AG04450 (cell line): ENCODE results near the gene BCL2L15. TPM values are rescaled to one million over a fixed set of nuclear protein-coding genes. Genes with fewer than 3 reads are reported as not detected.

ENCODE experiments used
- CTCF ChIA-PET: fragments of 300-600, 350-600 bp; formaldehyde crosslinking; extraction: SDS; loops from one replicate; lab custom pipeline; 2022; ENCODE audit warnings: antibody characterized with exemption, inconsistent platforms; lab: Charles Lee
- POLR2A ChIA-PET: fragments of 350-600 bp; formaldehyde crosslinking; extraction: SDS; loops from one replicate; lab custom pipeline; 2021; ENCODE audit warnings: antibody characterized with exemption, inconsistent platforms; lab: Yijun Ruan, JAX
- DNase-seq: peaks from one replicate; pipeline ENCODE4 v3.0.0-alpha.2; 2011; ENCODE audit warnings: low read depth, low spot score
- H3K27ac ChIP-seq: one replicate; pipeline ENCODE4 v1.5.1; 2012; ENCODE audit warnings: low read depth, low read length, control low read depth
- H3K27me3 ChIP-seq: one replicate; pipeline ENCODE4 v1.6.0; 2012; ENCODE audit warnings: low read length; ENCODE audit not compliant: control insufficient read depth, insufficient read depth
- H3K4me3 ChIP-seq: 2 replicates; pipeline ENCODE4 v1.5.1; 2011; ENCODE audit warnings: mild to moderate bottlenecking, low read depth, low read length, control low read depth
- H3K9me3 ChIP-seq: 2 replicates; pipeline ENCODE4 v1.5.1; 2012; ENCODE audit warnings: low read length; ENCODE audit not compliant: control insufficient read depth, insufficient read depth
- polyA plus RNA-seq: library from polyadenylated mRNA; depleted of rRNA; stranded (reverse); fragments of >200 nt; gene quantifications from 2 replicates; pipeline ENCODE4 v1.2.3, GENCODE V29; 2011
- TF ChIP-seq, protein P1 (sequence below): IDR thresholded peaks from 2 replicates; pipeline ENCODE4 v1.5.1; 2011; ENCODE audit warnings: low read depth, low read length, control low read depth, inconsistent platforms

Gene BCL2L15
- polyA plus RNA-seq, 1 experiment: 0.12 TPM

DNA sequence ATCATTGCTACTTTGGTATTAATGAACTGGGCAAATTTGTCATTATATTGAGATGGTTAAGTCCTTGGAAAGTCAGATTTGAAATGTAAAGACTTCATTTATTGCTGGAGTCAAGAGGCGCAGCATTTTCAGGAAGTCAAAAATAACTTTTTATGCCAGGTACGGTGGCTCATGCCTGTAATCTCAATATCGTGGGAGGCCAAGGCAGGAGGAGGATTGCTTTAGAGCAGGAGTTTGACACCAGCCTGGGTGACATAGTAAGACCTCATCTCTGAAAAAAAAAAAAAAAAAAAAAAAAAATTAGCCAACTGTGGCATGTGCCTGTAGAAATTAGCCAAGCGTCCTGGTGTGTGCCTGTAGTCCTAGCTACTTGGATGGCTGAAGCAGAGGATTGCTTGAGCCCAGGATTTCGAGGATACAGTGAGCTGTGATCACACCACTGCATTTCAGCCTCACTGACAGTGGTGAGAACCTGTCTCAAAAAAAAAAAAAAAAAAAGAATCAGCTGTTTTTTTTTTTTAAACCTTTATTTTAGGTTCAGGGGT, 47.2 kb upstream of the BCL2L15 start:
- DNase-seq: no peak
- Histone ChIP-seq H3K9me3 (no peaks in the 10 kb centered on the region; the same call in 1 of the 2 replicates), H3K27me3 (no peaks in the 10 kb centered on the region), H3K27ac (no peak overlapping the region), H3K4me3 (no peak overlapping the region)
- ChIA-PET CTCF (interaction anchor here (0.6 to 1.4 kb wide), 5 partner anchors 19 to 862 kb away, joined by 3 to 4 read pairs (median 3); partner anchors contain the start of genes DCLRE1B and LRIG2), POLR2A (no interaction called here)
- TF ChIP-seq, protein P1, sequence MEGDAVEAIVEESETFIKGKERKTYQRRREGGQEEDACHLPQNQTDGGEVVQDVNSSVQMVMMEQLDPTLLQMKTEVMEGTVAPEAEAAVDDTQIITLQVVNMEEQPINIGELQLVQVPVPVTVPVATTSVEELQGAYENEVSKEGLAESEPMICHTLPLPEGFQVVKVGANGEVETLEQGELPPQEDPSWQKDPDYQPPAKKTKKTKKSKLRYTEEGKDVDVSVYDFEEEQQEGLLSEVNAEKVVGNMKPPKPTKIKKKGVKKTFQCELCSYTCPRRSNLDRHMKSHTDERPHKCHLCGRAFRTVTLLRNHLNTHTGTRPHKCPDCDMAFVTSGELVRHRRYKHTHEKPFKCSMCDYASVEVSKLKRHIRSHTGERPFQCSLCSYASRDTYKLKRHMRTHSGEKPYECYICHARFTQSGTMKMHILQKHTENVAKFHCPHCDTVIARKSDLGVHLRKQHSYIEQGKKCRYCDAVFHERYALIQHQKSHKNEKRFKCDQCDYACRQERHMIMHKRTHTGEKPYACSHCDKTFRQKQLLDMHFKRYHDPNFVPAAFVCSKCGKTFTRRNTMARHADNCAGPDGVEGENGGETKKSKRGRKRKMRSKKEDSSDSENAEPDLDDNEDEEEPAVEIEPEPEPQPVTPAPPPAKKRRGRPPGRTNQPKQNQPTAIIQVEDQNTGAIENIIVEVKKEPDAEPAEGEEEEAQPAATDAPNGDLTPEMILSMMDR: no peak

DNA sequence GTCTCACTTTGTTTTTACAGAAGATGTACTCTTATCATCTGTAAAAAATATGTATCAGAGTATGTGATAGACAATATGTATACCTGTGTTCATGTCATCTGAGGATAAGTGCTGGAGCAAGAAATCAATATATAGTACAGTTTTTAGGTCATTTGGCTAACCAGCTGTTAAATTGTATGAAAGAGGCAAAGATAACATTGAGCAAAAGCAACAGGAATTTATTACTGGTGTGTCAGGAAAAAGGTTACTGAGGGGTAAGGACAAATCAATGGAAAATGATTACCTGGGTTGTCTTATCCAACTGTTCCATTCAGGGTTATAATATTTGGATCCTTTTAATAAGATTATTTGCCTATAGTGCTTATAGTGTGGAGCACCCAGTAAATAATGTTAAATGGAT, 46.6 kb upstream of the BCL2L15 start:
- ChIA-PET CTCF (interaction anchor here (0.7 to 1.4 kb wide), 5 partner anchors 14 to 861 kb away, joined by 3 to 4 read pairs (median 3); partner anchors contain the start of genes DCLRE1B and LRIG2), POLR2A (no interaction called here)
- H3K27ac ChIP-seq: no peak overlapping the region
- no peak overlapping the region for H3K4me3 ChIP-seq
- TF ChIP-seq, protein P1: no peak
- no peaks in the 10 kb centered on the region; the same call in 1 of the 2 replicates for H3K9me3 ChIP-seq
- no peaks in the 10 kb centered on the region for H3K27me3 ChIP-seq
- DNase-seq: no peak

GRCh38 chr1:113931451-113931851, 44.1 kb upstream of the BCL2L15 start:
- ChIA-PET CTCF (interaction anchor here (0.6 to 5.7 kb wide), 8 partner anchors 17 to 1215 kb away, joined by 3 to 31 read pairs (median 7); no protein-coding TSS in a partner anchor), POLR2A (interaction anchor here (0.7 to 4.0 kb wide), 2 partner anchors 27 to 46 kb away, joined by 3 to 54 read pairs; partner anchors contain the start of genes AP4B1 and DCLRE1B)
- peak; percentile 49 for DNase-seq
- TF ChIP-seq, protein P1: no peak
- Histone ChIP-seq H3K27me3 (no peaks in the 10 kb centered on the region), H3K9me3 (no peaks in the 10 kb centered on the region; the same call in 1 of the 2 replicates), H3K4me3 (peak overlapping the region; percentile 98), H3K27ac (no peak overlapping the region)

- Histone ChIP-seq H3K27ac (peak overlapping the region; percentile 74), H3K9me3 (no peaks in the 10 kb centered on the region; the same call in 1 of the 2 replicates), H3K27me3 (no peaks in the 10 kb centered on the region), H3K4me3 (peak overlapping the region; percentile 98)
- TF ChIP-seq, protein P1: no peak
- CTCF ChIA-PET: interaction anchor here (0.6 to 5.7 kb wide), 15 partner anchors 16 to 1215 kb away, joined by 3 to 31 read pairs (median 5); partner anchors contain the start of genes AP4B1 and DCLRE1B
- POLR2A ChIA-PET: interaction anchor here (0.7 to 4.0 kb wide), 5 partner anchors 16 to 75 kb away, joined by 3 to 54 read pairs (median 4); partner anchors contain the start of genes AP4B1, DCLRE1B and OLFML3
- DNase-seq: no peak
Measured at GRCh38 chr1:113930499-113931161, 43.2 kb upstream of the BCL2L15 start.
